ENCODE measurements around the gene TXLNA.

Gene TXLNA

GRCh38 chr1:32186077-32186476 lies 6.6 kb downstream of the TXLNA start:
- DNase-seq = no peak

GRCh38 chr1:32186491-32186890 lies 7.0 kb downstream of the TXLNA start:
- no peak for DNase-seq

- DNase-seq = no peak
These were observed 8.4 kb downstream of the TXLNA start for GRCh38 chr1:32187850-32188249.

GRCh38 chr1:32192220-32192948 lies 12.9 kb downstream of the TXLNA start:
- no peak for DNase-seq

- DNase-seq = no peak
These were observed 15.5 kb downstream of the TXLNA start for GRCh38 chr1:32194984-32195383.

- DNase-seq = no peak
These were observed 16.1 kb downstream of the TXLNA start for GRCh38 chr1:32195531-32195930.

- no peak for DNase-seq
These were observed 16.7 kb downstream of the TXLNA start for GRCh38 chr1:32195972-32196823.

- DNase-seq = no peak
These were observed 17.6 kb downstream of the TXLNA start for GRCh38 chr1:32197074-32197473.

GRCh38 chr1:32197837-32198236 lies 18.4 kb downstream of the TXLNA start:
- DNase-seq = no peak

- DNase-seq = no peak
These were observed 19.0 kb downstream of the TXLNA start for GRCh38 chr1:32198237-32199042.

- no peak for DNase-seq
These were observed 19.7 kb downstream of the TXLNA start for GRCh38 chr1:32199043-32199716.

GRCh38 chr1:32199717-32200072 lies 20.2 kb downstream of the TXLNA start:
- no peak for DNase-seq

GRCh38 chr1:32200226-32201010 lies 20.9 kb downstream of the TXLNA start, which contains the start of gene CCDC28B:
CCDC28B (plus strand) TSS chr1:32200595; CDS start chr1:32201936, 1,341 bp downstream.
- DNase-seq = peak in 1 of 2 experiments; percentile 45

- no peak for DNase-seq
These were observed 21.8 kb downstream of the TXLNA start for GRCh38 chr1:32201011-32201855.

- DNase-seq = no peak
These were observed 25.5 kb downstream of the TXLNA start for GRCh38 chr1:32204943-32205361.

- peak; percentile 54 to 75 for DNase-seq
These were observed 26.2 kb downstream of the TXLNA start, which contains the start of gene IQCC for GRCh38 chr1:32205401-32206370. IQCC (plus strand) TSS chr1:32205671; CDS start chr1:32205682, 11 bp downstream.

- no peak for DNase-seq
These were observed 29.0 kb downstream of the TXLNA start for GRCh38 chr1:32208469-32208868.

GRCh38 chr1:32208891-32209328 lies 29.4 kb downstream of the TXLNA start, which contains the start of gene DCDC2B:
DCDC2B (plus strand) TSS chr1:32209089; CDS start chr1:32209094, 5 bp downstream.
- peak in 1 of 2 experiments; percentile 27 for DNase-seq

Data from SW 1271 (cell line).